ACC112 (cell line): ENCODE data around the gene RTN4RL1.

Source experiments
- H2AFZ ChIP-seq: fragments of 200-600 bp; sonication (generic); one replicate; pipeline ENCODE4 v1.6.0; 2017; ENCODE audit warnings: antibody characterized with exemption, low read length; ENCODE audit not compliant: unreplicated experiment
- H3K27ac ChIP-seq: fragments of 200-600 bp; sonication (generic); 2 replicates; pipeline ENCODE4 v1.5.1; 2014; ENCODE audit warnings: low read depth, mild to moderate bottlenecking, antibody characterized with exemption, low read length, moderate library complexity
- H3K27me3 ChIP-seq: fragments of 200-600 bp; sonication (generic); 2 replicates; pipeline ENCODE4 v1.6.1; 2014; ENCODE audit warnings: mild to moderate bottlenecking, antibody characterized with exemption, low read length, moderate library complexity, mixed read lengths; ENCODE audit not compliant: insufficient read depth
- H3K36me3 ChIP-seq: fragments of 200-600 bp; sonication (generic); 2 replicates; pipeline ENCODE4 v1.6.1; 2016; ENCODE audit warnings: mild to moderate bottlenecking, antibody characterized with exemption, low read length, moderate library complexity, mixed read lengths; ENCODE audit not compliant: insufficient read depth
- H3K4me1 ChIP-seq: fragments of 200-600 bp; sonication (generic); one replicate; pipeline ENCODE4 v1.6.1; 2016; ENCODE audit warnings: low read length, mixed read lengths; ENCODE audit not compliant: insufficient read depth, unreplicated experiment, control insufficient read depth
- H3K4me3 ChIP-seq: fragments of 200-600 bp; sonication (generic); 2 replicates; pipeline ENCODE4 v1.5.1; 2014; ENCODE audit warnings: mild to moderate bottlenecking, low read depth, low read length
- H3K79me2 ChIP-seq: fragments of 200-600 bp; sonication (generic); one replicate; pipeline ENCODE4 v1.6.0; 2016; ENCODE audit warnings: low read length; ENCODE audit not compliant: control insufficient read depth, unreplicated experiment, insufficient read depth

Gene RTN4RL1

DNA sequence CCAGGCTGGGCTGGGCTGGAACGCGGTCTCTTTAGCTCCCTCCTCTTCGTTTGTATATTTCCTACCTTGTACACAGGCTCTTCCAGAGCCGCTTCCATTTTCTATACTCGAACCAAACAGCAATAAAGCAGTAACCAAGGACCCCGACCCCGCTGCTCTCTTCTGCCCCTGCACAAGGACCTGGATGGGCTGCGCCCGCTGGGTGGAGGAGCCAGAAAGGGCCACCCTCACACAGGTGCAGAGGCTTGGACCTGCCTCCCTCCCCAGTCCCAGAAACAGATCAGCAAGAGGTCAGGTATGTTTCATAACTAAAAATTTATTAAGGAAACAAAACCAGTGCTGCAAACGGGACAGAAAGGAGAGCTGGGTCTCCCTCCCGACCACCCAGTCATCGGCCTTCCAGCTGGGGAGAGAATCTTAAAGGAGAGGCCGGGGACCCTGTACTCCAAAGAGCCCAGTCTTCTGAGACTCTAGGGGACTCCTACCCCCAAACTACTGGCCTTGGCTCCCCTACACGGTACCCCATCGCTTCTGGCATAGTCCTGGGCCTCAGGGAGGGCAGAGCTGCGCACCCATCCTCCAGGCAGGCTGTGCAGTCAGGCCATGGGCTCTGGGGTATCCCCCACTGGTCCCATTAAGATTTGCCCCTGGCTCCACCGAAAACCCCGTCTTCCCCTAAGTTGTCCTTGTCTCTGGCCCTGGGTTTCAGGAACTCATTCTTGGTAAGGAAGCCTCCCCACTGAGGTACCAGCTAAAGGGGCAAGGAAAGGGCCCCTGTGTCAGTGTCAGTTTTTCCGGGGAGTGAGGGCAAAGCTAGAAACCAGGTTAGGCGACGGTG is 34.6 kb upstream of the RTN4RL1 start:
- Histone ChIP-seq H2AFZ (no peak overlapping the region), H3K27me3 (no peaks in the 10 kb centered on the region), H3K4me3 (no peak overlapping the region), H3K4me1 (peaks cover 25% of the 10 kb centered on the region), H3K36me3 (peaks cover 4% of the 10 kb centered on the region; the same call in 1 of the 2 replicates), H3K79me2 (peaks cover 14% of the 10 kb centered on the region), H3K27ac (no peak overlapping the region)

DNA sequence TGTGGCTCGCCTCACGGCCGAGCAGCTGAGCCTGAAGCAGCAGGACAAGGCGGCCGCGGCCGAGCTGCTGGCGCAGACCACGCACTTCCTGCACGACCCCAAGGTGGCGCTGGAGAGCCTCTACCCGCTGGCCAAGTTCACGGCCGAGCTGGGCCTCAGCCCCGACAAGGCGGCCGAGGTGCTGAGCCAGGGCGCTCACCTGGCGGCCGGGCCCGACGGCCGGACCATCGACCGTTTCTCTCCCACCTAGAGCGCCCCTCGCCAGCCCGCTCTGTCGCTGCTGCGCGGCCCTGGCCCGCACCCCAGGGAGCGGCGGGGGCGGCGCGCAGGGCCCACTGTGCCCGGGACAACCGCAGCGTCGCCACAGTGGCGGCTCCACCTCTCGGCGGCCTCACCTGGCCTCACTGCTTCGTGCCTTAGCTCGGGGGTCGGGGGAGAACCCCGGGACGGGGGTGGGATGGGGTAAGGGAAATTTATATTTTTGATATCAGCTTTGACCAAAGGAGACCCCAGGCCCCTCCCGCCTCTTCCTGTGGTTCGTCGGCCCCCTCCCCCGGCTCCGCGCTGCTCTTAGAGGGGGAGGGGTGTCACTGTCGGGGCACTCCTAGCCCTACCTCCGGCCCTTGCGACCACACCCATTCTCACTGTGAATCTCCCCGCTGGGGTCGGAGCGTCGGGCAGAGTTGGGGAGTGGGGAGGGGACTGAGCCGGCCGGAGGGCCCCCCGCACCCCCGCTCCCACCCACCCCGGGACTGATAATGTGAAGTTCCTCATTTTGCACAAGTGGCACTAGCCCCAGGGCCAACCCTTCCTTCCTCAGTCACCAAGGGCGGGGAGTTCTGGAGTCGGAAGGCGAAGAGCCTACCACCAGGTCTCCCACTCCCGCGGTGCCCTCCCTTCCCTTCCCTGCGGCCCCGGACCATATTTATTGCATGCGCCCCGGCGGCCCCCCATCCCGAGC is 33.7 kb upstream of the RTN4RL1 start:
- no peak overlapping the region for H3K27ac ChIP-seq
- H3K4me3 ChIP-seq, result no peak overlapping the region
- peaks cover 16% of the 10 kb centered on the region for H3K4me1 ChIP-seq

DNA sequence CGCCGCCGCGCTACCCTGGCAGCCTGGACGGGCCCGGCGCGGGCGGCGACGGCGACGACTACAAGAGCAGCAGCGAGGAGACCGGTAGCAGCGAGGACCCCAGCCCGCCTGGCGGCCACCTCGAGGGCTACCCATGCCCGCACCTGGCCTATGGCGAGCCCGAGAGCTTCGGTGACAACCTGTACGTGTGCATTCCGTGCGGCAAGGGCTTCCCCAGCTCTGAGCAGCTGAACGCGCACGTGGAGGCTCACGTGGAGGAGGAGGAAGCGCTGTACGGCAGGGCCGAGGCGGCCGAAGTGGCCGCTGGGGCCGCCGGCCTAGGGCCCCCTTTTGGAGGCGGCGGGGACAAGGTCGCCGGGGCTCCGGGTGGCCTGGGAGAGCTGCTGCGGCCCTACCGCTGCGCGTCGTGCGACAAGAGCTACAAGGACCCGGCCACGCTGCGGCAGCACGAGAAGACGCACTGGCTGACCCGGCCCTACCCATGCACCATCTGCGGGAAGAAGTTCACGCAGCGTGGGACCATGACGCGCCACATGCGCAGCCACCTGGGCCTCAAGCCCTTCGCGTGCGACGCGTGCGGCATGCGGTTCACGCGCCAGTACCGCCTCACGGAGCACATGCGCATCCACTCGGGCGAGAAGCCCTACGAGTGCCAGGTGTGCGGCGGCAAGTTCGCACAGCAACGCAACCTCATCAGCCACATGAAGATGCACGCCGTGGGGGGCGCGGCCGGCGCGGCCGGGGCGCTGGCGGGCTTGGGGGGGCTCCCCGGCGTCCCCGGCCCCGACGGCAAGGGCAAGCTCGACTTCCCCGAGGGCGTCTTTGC is 32.8 kb upstream of the RTN4RL1 start:
- Histone ChIP-seq H3K27ac (no peak overlapping the region), H3K4me1 (peaks cover 12% of the 10 kb centered on the region), H2AFZ (no peak overlapping the region), H3K27me3 (no peaks in the 10 kb centered on the region), H3K36me3 (peaks cover 4% of the 10 kb centered on the region; the same call in 1 of the 2 replicates), H3K79me2 (peaks cover 14% of the 10 kb centered on the region), H3K4me3 (no peak overlapping the region)

More for the DNA sequence above, 33.7 kb upstream of the RTN4RL1 start:
- Histone ChIP-seq H3K79me2 (peaks cover 14% of the 10 kb centered on the region), H3K27me3 (no peaks in the 10 kb centered on the region), H2AFZ (no peak overlapping the region), H3K36me3 (peaks cover 4% of the 10 kb centered on the region; the same call in 1 of the 2 replicates)

DNA sequence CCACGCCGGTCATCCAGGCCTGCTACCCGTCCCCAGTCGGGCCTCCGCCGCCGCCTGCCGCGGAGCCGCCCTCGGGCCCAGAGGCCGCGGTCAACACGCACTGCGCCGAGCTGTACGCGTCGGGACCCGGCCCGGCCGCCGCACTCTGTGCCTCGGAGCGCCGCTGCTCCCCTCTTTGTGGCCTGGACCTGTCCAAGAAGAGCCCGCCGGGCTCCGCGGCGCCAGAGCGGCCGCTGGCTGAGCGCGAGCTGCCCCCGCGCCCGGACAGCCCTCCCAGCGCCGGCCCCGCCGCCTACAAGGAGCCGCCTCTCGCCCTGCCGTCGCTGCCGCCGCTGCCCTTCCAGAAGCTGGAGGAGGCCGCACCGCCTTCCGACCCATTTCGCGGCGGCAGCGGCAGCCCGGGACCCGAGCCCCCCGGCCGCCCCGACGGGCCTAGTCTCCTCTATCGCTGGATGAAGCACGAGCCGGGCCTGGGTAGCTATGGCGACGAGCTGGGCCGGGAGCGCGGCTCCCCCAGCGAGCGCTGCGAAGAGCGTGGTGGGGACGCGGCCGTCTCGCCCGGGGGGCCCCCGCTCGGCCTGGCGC is 32.1 kb upstream of the RTN4RL1 start:
- Histone ChIP-seq H3K4me3 (peak overlapping the region; percentile 79), H3K79me2 (peaks cover 14% of the 10 kb centered on the region), H3K27ac (no peak overlapping the region), H3K36me3 (peaks cover 4% of the 10 kb centered on the region; the same call in 1 of the 2 replicates), H2AFZ (no peak overlapping the region), H3K4me1 (peaks cover 5% of the 10 kb centered on the region), H3K27me3 (no peaks in the 10 kb centered on the region)

DNA sequence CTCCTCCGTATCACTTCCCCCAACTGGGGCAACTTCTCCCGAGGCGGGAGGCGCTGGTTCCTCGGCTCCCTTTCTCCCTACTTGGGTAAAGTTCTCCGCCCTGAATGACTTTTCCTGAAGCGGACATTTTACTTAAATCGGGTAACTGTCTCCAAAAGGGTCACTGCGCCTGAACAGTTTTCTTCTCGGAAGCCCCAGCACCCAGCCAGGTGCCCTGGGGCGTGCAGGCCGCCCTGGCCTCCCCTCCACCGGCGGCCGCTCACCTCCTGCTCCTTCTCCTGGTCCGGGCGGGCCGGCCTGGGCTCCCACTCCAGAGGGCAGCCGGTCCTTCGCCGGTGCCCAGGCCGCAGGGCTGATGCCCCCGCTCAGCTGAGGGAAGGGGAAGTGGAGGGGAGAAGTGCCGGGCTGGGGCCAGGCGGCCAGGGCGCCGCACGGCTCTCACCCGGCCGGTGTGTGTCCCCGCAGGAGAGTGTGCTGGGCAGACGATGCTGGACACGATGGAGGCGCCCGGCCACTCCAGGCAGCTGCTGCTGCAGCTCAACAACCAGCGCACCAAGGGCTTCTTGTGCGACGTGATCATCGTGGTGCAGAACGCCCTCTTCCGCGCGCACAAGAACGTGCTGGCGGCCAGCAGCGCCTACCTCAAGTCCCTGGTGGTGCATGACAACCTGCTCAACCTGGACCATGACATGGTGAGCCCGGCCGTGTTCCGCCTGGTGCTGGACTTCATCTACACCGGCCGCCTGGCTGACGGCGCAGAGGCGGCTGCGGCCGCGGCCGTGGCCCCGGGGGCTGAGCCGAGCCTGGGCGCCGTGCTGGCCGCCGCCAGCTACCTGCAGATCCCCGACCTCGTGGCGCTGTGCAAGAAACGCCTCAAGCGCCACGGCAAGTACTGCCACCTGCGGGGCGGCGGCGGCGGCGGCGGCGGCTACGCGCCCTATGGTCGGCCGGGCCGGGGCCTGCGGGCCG is 31.4 kb upstream of the RTN4RL1 start:
- Histone ChIP-seq H3K79me2 (peaks cover 14% of the 10 kb centered on the region), H3K27ac (peak overlapping the region; percentile 54), H3K36me3 (peaks cover 4% of the 10 kb centered on the region; the same call in 1 of the 2 replicates), H2AFZ (no peak overlapping the region), H3K4me3 (peak overlapping the region; percentile 79), H3K27me3 (peaks cover 3% of the 10 kb centered on the region; the same call in 1 of the 2 replicates), H3K4me1 (no peaks in the 10 kb centered on the region)

DNA sequence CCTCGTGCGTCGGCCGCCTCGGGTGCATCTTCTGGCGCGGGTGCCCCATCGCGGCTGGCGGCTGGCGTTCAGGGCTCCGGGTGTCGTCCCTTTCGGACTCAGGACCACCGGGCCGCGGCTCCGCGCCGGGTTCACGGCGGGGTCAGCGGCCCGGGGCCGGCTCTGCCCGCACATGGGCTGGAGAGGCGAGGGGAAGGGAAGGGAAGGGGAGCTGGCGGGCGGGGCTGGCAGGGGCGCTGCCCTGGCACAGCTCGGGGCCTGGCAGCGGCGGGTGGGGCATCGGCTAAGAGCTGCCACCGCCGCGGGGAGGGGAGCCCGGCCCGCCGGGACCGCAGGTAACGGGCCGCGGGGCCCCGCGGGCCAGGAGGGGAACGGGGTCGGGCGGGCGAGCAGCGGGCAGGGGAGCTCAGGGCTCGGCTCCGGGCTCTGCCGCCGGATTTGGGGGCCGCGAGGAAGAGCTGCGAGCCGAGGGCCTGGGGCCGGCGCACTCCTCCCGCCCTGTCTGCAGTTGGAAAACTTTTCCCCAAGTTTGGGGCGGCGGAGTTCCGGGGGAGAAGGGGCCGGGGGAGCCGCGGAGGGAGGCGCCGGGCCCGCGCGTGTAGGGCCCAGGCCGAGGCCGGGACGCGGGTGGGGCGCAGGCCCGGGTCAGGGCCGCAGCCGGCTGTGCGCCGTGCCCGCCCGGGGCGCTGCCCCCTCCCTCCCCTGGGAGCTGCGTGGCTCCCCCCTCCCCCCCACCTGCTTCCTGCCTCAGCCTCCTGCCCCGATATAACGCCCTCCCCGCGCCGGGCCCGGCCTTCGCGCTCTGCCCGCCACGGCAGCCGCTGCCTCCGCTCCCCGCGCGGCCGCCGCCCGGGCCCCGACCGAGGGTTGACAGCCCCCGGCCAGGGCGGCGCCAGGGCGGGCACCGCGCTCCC is 30.4 kb upstream of the RTN4RL1 start:
- peak overlapping the region; percentile 54 for H3K27ac ChIP-seq
- H2AFZ ChIP-seq, result peak overlapping the region; percentile 46
- H3K27me3 ChIP-seq, result peaks cover 9% of the 10 kb centered on the region; the same call in 1 of the 2 replicates

DNA sequence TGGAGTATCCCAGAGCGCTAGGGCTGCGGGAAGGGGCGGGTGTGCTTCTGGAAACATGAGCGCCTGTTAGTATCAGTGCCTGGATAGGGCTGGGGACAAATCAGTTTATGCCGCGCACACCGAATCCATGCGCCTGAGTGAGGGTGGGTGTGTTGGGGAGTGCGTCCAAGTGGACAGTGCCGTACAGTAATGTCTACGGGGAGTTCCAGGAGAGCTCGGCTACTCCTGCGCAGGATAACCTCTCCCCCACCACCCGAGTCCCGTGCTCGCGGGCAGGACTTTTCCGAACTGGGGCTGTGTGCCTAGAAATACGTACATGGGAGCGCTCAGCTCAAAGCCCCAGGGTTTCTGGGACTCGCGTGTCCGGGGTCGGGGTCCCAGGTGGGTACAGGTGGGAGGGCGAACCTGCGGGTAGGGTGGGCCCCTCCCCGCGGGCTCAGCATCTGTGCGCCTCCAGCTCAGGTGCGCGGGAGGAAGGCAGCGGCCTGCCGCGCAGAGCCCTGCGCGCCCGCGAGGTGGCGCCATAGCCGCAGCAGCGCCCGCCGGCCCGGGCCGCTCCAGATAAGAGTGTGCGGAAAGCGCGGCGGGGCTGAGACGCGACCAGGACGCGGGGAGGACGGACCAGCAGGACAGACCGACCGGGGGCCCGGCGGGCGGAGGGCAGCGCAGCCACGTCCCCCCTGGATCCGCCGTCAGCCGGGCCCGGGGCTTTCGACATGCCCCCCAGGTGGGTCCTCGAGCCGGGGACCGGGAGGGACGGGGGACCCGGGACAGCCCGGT is 29.6 kb upstream of the RTN4RL1 start, which contains the start of gene HIC1:
TSS of gene HIC1 (plus strand) at position 592 of the 780 bp plus-strand sequence. CDS start 1,588 bp downstream, outside the sequence.
- H3K36me3 ChIP-seq, result peaks cover 3% of the 10 kb centered on the region; the same call in 1 of the 2 replicates
- H3K27me3 ChIP-seq, result peaks cover 10% of the 10 kb centered on the region; the same call in 1 of the 2 replicates
- H2AFZ ChIP-seq, result peak within 1 kb of the TSS; percentile 46
- H3K4me1 ChIP-seq, result no peaks in the 10 kb centered on the region
- peak within 1 kb of the TSS; percentile 79 for H3K4me3 ChIP-seq
- H3K27ac ChIP-seq, result peak within 1 kb of the TSS; percentile 54
- H3K79me2 ChIP-seq, result peaks cover 14% of the 10 kb centered on the region

More for the DNA sequence above, 30.4 kb upstream of the RTN4RL1 start:
- Histone ChIP-seq H3K79me2 (peaks cover 14% of the 10 kb centered on the region), H3K4me3 (peak overlapping the region; percentile 79), H3K4me1 (no peaks in the 10 kb centered on the region), H3K36me3 (peaks cover 4% of the 10 kb centered on the region; the same call in 1 of the 2 replicates)

DNA sequence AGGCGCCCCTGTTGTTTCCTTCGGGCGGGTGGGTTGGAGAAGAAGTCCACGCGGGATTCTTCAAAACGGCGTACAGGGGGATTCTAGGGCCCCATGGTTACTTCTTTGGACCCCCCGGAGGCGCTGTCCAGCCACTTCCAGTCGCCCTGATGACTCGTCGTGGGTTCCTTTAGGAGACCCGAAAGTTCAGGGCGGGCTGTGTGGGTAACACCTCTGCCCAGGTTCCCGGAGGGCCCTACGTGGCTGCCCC is 29.1 kb upstream of the RTN4RL1 start:
- Histone ChIP-seq H3K27me3 (peaks cover 10% of the 10 kb centered on the region; the same call in 1 of the 2 replicates), H3K79me2 (peaks cover 14% of the 10 kb centered on the region), H3K4me3 (peak overlapping the region; percentile 79), H3K4me1 (no peaks in the 10 kb centered on the region), H3K27ac (peak overlapping the region; percentile 20; the same call in 1 of the 2 replicates), H3K36me3 (peaks cover 3% of the 10 kb centered on the region; the same call in 1 of the 2 replicates), H2AFZ (no peak overlapping the region)
